GM18861 (cell line): Measurements from ENCODE around the gene EIF1AD.

Experiments
- ATAC-seq: cut with Tn5 transposase; IDR thresholded peaks from one replicate; pipeline ENCODE4 v1.9.1; 2021; ENCODE audit not compliant: unreplicated experiment

The EIF1AD gene

GRCh38 chr11:66006134-66006890 is 4.4 kb upstream of the EIF1AD start:
- ATAC-seq: no peak

GRCh38 chr11:66004186-66004585 is 2.2 kb upstream of the EIF1AD start:
- no peak for ATAC-seq

GRCh38 chr11:66003291-66003690 is 1.3 kb upstream of the EIF1AD start:
- ATAC-seq: no peak

GRCh38 chr11:66002648-66003225 is 780 bp upstream of the EIF1AD start:
- peak; percentile 28 for ATAC-seq

GRCh38 chr11:65997286-65997685 is 4.7 kb downstream of the EIF1AD start:
- no peak for ATAC-seq

GRCh38 chr11:65992056-65992455 is 9.9 kb downstream of the EIF1AD start:
- no peak for ATAC-seq

- ATAC-seq: peak; percentile 88
Observed at GRCh38 chr11:65988791-65989592, 13.0 kb downstream of the EIF1AD start.

- ATAC-seq: no peak
Observed at GRCh38 chr11:65987336-65987735, 14.6 kb downstream of the EIF1AD start.

- no peak for ATAC-seq
Observed at GRCh38 chr11:65983589-65983987, 18.4 kb downstream of the EIF1AD start.

GRCh38 chr11:65982824-65983588 is 19.0 kb downstream of the EIF1AD start:
- ATAC-seq: no peak

- ATAC-seq: no peak
Observed at GRCh38 chr11:65981972-65982823, 19.8 kb downstream of the EIF1AD start.

GRCh38 chr11:65981101-65981740 is 20.7 kb downstream of the EIF1AD start:
- ATAC-seq: no peak

GRCh38 chr11:65979261-65979759 is 22.6 kb downstream of the EIF1AD start:
- ATAC-seq: no peak

- no peak for ATAC-seq
Observed at GRCh38 chr11:65978391-65979238, 23.3 kb downstream of the EIF1AD start.

GRCh38 chr11:65977621-65978390 is 24.2 kb downstream of the EIF1AD start:
- ATAC-seq: no peak

GRCh38 chr11:65976216-65977176 is 25.5 kb downstream of the EIF1AD start:
- ATAC-seq: no peak

- ATAC-seq: no peak
Observed at GRCh38 chr11:65975771-65976170, 26.2 kb downstream of the EIF1AD start.
